Activated CD8-positive, alpha-beta memory T cell treated with anti-CD3 and anti-CD28 coated beads, Interleukin-2, amount 50 U/mL, for 24 hours (primary cell): ENCODE measurements around the gene CEP20.

ENCODE experiments used
- DNase-seq: peaks from one replicate; pipeline ENCODE4 v3.0.0-alpha.2; 2020; ENCODE audit errors: extremely low read depth

CEP20 gene

GRCh38 chr16:15897834-15898254 is 9.4 kb upstream of the CEP20 start:
- no peak for DNase-seq

GRCh38 chr16:15897121-15897780 is 8.8 kb upstream of the CEP20 start:
- no peak for DNase-seq

- no peak for DNase-seq
These were observed 6.4 kb upstream of the CEP20 start for GRCh38 chr16:15894571-15895374.

- no peak for DNase-seq
These were observed 3.1 kb upstream of the CEP20 start for GRCh38 chr16:15891508-15891907.

- DNase-seq = no peak
These were observed 1.1 kb downstream of the CEP20 start for GRCh38 chr16:15887283-15887682.

- no peak for DNase-seq
These were observed 2.3 kb downstream of the CEP20 start for GRCh38 chr16:15886078-15886477.

GRCh38 chr16:15885560-15886001 is 2.8 kb downstream of the CEP20 start:
- DNase-seq = no peak

GRCh38 chr16:15882563-15882962 is 5.8 kb downstream of the CEP20 start:
- DNase-seq = no peak

GRCh38 chr16:15881794-15882379 is 6.5 kb downstream of the CEP20 start:
- DNase-seq = no peak

GRCh38 chr16:15880434-15881308 is 7.7 kb downstream of the CEP20 start:
- no peak for DNase-seq

- DNase-seq = no peak
These were observed 9.1 kb downstream of the CEP20 start for GRCh38 chr16:15879255-15879811.

- DNase-seq = no peak
These were observed 11.9 kb downstream of the CEP20 start for GRCh38 chr16:15876503-15876902.

- no peak for DNase-seq
These were observed 13.6 kb downstream of the CEP20 start for GRCh38 chr16:15874745-15875314.

GRCh38 chr16:15873737-15874136 is 14.7 kb downstream of the CEP20 start:
- DNase-seq = no peak

GRCh38 chr16:15873301-15873700 is 15.1 kb downstream of the CEP20 start:
- no peak for DNase-seq

- DNase-seq = no peak
These were observed 18.4 kb downstream of the CEP20 start for GRCh38 chr16:15870011-15870410.

- no peak for DNase-seq
These were observed 22.0 kb downstream of the CEP20 start for GRCh38 chr16:15866451-15866850.

GRCh38 chr16:15865742-15866141 is 22.7 kb downstream of the CEP20 start:
- no peak for DNase-seq

- no peak for DNase-seq
These were observed 23.5 kb downstream of the CEP20 start for GRCh38 chr16:15864939-15865338.

GRCh38 chr16:15861996-15862395 is 26.4 kb downstream of the CEP20 start:
- no peak for DNase-seq
